Activated CD8-positive, alpha-beta memory T cell treated with anti-CD3 and anti-CD28 coated beads, Interleukin-2, amount 50 U/mL, for 48 hours (primary cell): ENCODE results near the gene CNTNAP2.
"Not testable (repeated sequence)": the region's sequence is repeated elsewhere in the genome, so short reads cannot be mapped to it uniquely, and the experiment has no call there.

Source experiments
- DNase-seq: peaks from one replicate; pipeline ENCODE4 v3.0.0-alpha.2; 2020

CNTNAP2 gene

DNA sequence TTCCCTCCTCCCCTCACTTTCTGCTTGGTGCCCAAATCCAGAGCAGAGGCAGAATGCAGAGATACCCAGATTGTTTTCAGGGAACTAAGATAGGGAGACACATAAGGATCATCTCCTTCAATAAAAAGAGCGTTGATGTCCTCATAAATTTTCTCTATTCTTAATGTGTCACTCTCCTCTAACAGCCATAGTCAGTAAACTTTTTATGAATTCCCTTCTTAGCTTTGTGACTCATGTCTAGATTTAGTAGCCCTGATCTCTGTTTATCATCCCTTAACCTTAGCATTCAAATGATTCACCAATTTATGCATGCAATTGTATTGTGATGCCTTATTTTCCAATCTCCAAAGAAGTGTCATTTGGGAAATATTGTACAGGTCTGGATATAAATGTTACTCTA, 1478.4 kb downstream of the CNTNAP2 start:
- no peak for DNase-seq

DNA sequence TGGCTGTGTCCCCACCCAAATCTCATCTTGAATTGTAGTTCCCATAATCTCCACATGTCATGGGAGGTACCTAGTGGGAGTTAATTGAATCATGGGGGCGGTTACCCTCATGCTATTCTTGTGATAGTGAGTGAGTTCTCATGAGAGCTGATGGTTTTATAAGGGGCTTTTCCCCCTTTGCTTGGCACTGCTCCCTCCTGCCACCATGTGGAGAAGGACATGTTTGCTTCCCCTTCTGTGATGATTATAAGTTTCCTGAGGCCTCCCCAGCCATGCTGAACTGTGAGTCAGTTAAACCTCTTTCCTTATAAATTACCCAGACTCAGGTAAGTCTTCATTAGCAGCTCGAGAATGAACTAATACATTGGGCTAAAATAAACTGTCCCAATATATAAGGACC, 1482.1 kb downstream of the CNTNAP2 start:
- DNase-seq = not testable (repeated sequence)

DNA sequence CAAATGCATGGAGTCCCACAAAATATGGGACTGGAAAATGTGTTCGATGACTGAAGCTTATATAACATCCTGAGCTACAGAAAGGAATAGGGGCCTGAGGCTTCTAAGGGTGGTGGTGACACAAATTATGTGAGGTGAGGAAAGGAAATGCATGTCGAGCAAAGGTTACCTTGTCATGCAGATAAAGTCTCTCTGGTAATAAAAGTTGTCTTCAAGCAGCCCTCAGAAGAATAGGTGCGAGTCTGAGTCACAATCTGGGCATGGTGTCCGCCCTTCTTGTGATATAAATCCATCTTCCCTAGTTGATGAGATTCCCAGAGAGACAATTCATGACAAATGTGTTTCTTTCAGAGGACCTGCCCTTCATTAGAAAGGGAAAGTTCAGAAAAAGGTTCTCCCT, 1488.7 kb downstream of the CNTNAP2 start:
- no peak for DNase-seq

DNA sequence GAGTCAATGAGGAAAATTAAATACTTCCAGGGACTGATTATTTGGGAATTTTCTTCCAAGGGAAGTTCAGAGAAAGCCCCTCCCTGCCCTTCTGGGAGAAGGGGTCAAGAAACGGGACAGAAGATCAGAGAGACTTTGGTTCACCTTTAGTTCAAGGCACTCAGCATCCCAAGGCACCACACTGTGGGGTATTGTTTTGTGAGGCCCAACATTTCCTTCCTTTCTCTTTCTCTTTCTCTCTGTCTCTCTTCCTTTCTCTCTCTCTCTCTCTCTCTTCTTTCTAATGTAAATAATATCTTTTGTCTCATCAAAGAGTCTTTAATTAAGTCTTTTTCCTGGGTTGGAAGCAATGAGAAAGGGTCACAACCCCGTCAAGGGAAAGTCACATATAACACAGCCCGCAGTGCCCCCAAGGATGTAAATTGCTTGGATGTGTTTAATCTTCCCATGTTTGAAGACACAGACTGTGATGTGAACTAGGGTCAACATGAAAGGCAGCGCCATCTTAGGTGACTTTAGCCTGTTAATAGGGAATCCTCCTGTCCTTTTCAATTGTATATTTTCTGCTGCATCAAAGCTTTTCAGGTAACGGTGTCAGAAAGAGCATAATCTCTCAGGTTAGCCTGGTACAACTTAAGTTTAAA, 1490.7 kb downstream of the CNTNAP2 start:
- no peak for DNase-seq

DNA sequence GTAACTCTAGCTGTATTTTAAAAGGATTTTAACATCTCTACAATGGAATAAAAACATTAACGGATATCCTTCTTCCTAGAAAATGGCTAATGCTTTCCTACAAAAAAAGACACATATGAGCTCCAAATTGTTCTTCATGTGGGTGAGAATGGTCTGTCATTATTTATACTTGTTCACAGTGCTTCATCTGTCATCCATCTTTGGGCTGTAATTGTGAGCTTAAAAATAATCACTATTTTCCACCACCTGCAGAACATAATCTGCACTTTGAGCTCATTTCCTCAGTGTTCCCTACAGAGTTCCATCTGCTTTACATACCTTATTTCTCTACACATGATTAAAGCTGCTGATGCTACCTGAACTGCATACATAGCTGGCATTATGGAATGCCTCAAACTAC, 1494.8 kb downstream of the CNTNAP2 start:
- DNase-seq = no peak

DNA sequence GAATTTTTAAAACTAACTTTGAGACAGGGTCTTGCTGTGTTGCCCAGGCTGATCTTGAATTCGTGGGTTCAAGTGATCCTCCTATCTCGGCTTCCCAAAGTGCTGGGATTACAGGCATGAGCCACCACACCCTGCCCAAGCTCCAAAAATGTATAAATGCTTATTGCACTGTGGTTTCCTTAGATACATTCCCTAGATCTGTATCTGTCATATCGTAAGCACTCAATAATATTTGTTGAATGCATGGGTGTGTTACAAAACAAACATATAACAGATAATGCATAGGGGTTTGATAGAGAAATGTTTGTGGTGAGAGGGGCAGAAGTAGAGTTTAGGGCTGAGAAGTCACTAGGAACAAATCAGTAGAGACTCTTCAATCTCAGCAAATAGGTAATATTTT, 1518.7 kb downstream of the CNTNAP2 start:
- no peak for DNase-seq

DNA sequence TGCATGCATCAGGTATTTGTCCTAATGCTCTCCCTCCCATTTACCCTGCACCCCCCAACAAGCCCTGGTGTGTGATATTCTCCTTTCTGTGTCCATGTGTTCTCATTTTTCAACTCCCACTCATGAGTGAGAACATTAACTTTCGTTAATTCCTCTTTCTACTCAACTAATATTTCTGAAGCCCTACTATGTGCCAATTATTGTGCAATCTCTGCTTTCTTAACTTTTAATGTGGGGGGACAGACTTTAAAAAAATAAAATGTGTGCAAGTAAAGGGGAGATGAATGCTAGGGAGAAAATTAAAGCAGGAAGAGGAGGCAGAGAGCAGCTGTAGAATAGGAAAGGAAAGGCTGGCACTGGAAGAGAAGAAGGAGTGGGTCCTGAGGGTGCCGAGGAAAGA, 1520.0 kb downstream of the CNTNAP2 start:
- no peak for DNase-seq

DNA sequence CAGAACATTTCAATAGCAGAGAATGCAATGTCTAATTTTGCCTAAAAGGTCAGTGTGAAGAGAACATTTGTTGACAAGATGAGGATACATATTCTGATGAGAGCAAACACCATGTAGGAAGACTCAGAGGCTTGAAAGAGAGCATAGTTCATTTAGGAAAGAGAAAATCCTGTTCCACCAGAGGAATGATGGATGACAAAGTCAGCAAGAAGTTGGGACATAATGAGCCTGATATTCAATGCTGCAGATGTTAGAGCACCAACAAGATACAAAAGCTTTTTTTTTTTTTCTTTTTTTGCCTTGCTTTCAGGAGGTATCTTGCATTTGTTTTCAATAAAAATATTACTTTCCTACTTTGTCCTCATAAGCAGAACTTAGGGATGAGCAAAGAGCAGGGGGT, 1522.0 kb downstream of the CNTNAP2 start:
- DNase-seq = no peak

DNA sequence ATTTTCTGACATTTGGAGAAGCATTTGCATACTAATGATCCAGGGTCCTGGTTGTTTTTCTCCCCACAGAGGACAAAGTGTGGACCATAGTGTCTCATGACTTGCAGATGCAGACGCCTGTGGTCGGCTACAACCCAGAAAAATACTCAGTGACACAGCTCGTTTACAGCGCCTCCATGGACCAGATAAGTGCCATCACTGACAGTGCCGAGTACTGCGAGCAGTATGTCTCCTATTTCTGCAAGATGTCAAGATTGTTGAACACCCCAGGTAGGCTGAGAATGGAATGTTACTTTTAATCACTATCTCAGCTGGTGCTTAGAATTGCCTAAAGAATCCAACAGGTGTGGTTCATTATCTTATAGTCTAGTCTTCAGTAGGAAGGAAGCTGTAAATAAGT, 1522.4 kb downstream of the CNTNAP2 start:
- no peak for DNase-seq

DNA sequence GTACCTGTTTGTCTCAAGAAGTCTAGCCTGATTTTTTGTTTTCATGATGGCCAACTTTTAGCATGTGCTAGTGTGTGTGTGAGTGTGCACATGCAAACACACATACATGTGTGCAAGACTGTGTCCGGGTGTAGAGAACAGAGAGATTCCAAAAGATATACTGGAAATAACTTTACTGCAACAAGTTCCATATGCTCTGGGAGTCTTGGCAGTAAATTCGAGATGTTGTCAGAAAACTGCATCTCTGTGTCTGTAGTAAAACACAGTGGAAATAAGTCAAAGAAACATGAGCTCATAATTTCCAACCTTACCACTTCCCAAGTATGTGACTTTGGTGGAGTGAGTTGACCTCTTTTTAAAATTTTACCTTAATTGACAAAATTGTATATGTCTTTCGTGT, 1523.2 kb downstream of the CNTNAP2 start:
- no peak for DNase-seq

DNA sequence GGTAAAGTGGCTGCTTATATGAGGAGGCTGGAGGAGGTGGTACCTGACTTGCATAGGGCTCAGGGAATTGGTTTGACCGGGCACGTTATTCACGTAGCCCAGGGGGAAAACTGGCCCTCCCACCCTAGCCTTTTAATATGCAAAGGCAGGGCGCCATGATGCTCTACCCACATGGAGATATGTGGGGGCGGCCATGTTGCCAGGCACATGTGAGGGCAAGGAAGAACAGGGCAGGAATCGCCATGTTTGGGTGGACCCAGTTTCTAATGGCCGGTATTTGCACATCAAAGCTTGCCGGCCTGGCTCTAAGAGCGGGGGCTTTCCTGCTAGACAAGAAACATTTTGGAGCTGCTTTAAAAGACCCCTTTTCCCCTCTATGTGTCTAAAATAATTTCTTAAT, 1524.2 kb downstream of the CNTNAP2 start:
- DNase-seq = no peak

DNA sequence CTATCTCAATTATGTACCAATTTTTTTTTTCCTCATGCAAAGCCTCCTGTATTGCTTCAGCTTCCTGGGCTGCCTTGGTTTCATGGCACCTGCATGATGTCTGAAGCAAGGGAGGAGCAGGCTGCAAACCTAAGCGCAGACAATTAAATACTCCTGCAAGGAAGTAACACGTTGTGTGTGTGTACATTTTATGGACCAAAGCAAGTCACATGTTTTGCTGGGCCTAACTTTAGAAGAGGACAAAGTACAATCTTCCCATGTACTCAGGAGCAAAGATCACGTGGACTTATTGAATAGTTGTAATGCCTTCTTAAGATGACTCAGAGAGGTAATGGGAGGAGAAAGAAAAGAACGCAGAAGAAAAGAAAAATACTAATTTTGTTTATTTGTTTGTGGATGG, 1530.0 kb downstream of the CNTNAP2 start:
- no peak for DNase-seq

DNA sequence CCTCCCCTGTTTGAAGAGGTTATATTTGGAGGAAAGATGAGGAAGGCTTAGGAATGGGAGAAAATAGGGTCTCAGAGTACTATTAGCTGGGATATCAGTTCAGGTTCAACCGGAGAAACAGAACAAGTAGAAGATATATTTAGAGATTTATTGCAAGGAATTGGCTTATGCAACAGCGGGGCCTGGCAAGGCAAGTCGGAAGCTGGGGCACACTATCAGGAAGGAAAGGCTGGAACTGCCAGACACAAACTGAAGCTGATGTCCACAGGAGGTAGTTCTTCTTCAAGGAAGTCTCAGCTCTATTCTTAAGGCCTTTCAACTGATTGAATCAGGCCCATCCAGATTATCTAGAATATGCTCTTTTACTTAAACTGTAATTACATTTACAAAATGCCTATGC, 1534.4 kb downstream of the CNTNAP2 start:
- DNase-seq = no peak

DNA sequence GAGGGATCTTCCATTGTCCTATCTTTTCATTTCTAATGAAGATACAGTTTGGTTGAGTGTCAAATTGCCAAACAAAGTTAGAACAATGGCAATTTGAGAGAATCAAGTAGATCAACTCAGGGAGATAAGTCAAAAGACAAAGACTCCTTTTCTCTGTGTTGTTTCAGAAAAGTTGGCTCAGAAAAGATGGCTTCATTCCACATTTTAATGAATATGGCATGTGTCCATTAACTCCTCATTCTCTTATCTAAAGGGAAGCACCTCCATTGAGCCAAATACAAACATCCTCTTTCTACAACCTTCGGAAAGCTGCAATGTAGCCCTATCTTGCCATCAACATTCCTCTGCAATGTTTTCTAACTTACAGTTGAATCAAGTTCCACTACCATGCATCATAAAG, 1535.0 kb downstream of the CNTNAP2 start:
- DNase-seq = no peak

DNA sequence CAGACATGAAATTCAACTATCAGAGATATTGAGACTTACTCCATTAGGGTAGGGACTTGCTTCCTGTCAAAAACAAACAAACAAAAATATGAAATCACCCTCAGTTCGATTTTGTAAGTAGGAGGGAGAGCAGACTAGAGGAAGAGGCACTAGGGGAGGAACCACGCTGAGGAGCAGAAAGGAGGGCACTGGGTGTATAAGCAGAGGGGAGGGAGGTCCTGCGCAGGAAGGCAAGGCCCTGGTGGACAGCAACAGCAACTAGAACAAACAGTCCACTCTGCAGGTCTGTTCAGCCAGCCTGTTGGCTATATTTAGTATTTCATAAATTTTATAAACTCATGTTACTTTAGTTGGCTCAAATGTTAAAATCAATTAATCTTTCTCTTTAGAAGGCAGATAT, 1536.9 kb downstream of the CNTNAP2 start:
- no peak for DNase-seq

DNA sequence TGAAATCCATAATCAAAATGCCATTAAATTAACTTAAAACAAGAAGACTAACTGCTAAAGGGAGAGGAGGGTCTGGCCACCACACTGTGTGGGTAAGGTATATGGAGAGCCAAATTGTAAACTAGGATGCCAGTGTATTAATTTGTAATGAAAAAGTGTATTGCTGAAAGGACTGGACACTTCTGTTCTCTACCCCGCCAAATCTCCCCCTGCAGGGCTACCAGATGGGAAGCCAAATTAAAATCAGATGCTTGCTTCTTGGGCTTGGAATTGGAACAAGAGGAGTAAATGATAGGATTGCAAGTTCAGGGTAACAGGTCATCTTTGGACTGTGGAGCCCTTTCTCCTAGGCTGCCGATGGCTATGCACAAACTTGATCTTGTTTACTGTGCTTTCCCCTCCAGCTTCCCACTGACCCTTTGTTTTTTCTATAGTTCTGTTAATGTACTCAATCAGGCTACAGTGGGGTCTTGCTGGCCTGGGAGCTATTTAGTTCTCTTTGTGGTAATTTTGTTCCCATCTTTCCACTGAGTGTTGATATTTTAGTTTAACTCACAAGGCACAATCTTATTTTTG, 1541.9 kb downstream of the CNTNAP2 start:
- DNase-seq = no peak

DNA sequence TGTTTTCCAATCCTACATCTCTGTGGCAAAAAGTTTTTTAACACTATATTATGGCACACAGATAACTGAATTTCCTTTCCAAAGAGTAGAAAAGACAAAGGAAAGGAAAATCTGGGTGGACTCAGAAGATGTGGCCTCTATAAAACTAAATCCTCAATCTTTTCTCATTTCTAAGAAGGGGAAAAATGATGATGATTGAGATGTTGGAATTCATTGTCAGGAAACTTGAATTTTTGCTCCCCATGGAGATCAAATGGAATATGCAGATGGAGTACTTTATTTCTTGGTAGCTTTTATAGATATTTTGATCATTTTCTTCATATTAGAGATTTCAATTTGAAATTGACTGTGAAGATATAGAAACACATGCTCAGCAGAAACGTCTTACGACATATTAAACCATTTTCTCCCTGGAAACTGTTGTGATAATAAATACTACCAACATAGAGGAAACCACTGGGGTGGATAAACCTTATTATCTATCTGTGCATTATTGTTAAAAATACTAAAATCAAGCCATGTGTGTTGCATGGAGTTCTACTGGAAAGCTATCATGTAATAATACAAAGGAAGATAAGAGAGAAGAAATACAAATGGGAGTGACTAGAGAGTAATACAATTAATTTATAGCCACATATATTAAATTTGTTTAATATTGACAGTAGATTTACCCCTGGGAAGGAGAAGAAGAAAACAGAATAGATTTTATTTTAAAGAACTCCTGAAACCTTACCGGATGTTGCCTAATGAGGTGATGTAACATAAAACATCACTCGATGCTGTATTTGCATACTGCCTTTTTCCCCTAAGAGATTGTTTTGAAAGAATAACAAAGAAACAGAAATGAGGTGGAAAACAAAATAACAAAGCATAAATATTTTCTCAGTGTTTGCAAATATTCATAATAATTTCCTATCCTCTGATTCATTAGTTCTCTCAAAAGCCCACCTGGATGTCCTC, 1542.7 kb downstream of the CNTNAP2 start:
- DNase-seq = no peak

DNA sequence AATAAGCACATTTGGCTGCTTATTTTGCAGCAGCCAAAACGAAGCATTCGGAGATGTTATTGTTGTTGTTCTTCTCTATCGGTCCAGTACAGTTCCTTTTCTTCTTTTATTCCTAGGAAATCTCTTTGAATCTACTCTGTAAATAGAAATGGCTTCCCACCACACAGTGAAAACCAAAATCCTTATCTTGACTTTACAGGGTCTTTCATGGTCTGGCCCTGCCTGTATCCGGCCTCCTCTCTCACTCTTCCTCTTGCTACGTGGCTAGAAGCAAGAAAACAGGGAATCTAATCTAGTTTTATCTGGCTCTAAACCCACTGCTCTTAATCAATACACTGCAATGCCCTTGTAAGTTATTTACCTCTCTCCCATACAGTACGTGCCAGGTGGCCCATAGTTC, 1547.9 kb downstream of the CNTNAP2 start:
- no peak for DNase-seq

DNA sequence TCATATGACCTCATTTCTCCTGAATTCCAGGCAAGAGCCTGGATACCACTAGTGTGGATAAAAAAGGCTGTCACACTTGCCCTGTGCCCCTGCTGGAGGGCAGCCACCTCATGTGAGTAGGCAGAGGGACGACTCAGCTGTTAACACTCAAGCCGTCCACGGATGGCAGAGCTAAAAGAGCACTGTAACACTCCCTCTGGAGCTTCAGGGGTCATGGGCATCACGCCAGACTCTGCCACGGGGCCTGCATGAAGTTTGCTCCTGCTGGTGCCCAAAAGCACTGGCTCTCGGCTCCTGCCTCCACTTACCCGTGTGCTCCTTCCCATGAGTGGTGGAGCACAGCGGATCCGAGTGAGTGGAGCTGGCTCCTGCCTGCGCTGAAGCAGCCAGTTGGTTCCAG, 1554.2 kb downstream of the CNTNAP2 start:
- no peak for DNase-seq

DNA sequence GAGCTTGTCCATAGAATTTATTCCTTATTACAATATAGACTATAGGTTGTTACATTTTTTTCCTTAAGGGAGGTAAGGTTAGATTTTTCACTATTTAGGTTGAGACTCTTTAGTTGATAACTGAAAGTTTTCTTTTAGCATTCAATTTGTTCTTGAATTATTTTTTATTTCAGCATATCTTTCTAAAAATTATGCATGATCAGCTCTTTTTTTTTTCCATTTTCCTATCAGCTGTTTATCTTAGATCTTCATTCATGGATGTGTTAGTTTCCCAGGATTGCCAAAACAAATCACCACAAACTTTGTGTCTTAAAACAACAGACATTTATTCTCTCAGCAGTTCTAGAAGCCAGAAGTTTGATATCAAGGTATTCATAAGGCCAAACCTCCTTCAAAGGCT, 1558.1 kb downstream of the CNTNAP2 start:
- DNase-seq = no peak

DNA sequence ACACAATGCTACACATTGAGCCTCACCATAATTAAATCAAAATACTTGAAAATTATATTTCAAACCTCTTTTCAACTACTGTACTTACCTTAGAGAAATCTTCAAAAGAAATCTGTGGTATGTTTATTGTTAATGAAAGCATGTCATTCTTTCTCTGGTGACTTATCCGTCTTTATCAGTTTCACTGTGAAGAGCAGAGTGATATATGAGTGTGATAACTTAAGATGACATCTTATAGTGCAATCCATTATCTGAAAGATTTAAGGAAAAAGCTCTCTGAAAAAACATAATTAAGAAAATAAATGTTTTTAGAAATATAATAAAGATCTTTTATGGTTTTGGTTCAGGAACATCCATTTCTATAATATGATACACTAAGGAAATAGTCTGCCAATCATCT, 1562.3 kb downstream of the CNTNAP2 start:
- DNase-seq = no peak

DNA sequence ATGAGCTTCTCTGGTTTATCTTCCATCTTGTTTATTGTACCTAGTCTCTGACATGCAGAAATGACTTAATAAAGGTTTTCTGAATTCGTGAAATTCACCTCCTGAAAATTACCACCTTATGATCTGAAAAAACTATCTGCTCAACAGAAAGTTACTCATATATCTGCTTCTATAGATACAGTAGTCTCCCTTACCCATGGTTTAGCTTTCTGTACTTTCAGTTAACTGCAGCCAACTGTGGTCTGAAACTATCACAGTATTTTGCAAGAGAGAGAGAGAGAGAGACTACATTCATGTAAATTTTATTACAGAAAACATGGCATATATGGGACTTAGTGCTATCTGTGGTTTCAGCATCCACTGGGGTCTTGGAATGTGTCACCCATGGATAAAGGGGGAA, 1564.9 kb downstream of the CNTNAP2 start:
- DNase-seq = no peak

DNA sequence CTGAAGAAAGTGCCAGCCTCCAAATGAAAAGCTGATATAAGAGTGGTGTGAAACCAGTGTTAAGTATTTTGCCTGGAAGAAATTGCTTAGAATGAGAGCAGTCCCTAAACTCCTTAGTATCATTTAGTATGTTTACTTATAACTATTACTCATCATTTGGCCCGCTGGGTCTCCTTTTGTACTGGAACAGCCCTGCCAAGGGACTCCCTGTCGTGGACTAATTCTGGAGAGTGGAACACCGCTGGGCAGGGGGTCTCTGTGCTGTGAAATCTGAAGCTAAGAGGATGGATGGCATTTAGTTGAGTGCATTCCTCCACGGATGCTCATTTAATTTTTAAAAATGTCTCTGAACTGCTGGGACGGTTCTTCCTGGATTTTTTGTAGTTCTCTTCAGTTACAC, 1584.1 kb downstream of the CNTNAP2 start:
- DNase-seq = no peak

DNA sequence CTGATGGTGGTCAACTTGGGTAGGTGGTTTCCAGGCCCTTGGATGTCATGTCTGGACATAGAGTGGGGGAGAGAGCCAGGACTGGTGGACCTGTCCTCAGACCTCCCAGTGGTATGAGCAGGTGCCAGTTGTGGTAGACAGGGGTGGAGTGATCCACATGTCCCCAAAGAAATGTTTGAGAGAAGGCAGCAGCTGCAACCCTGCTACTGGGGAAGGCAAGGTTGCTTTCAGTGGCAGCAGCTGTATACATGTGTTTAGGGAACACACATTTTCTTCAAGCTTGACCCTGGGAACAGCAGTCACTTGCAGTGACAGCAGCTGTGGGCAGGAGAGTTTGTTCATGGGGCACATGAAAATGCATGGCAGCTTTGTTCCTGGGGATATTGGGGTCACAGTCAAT, 1591.3 kb downstream of the CNTNAP2 start:
- DNase-seq = no peak
